ENCODE measurements around the gene FH.
A peak's percentile ranks its signal among the peaks of the same experiment; 100 is the strongest.

The FH gene

GRCh38 chr1:241462391-241462790, 57.2 kb downstream of the FH start:
- ChIA-PET CTCF (interaction anchor here (1.7 kb wide), 1 partner anchor 496 kb away, joined by 5 read pairs; no protein-coding TSS in a partner anchor), POLR2A (no interaction called here)
- H3K4me1 ChIP-seq (ENCODE audit: control insufficient read depth, insufficient read depth, low read length) = peaks cover 11% of the 10 kb centered on the region
- H3K27ac ChIP-seq (ENCODE audit: extremely low read depth, low read depth, low read length) = no peak overlapping the region
- TF ChIP-seq ZNF624 (tag by site-specific recombination; IDR thresholded peaks at IDR 0.05) = no peak
- TF ChIP-seq PRDM6 (tag by site-specific recombination; IDR thresholded peaks at IDR 0.05) = 0 out of 2 replicates have a peak, but pooled peaks have one; percentile 16
- no peak overlapping the region for H3K4me3 ChIP-seq (ENCODE audit: low read depth, low read length)
- no peaks in the 10 kb centered on the region for H3K36me3 ChIP-seq (ENCODE audit: control insufficient read depth in 2 of 2, insufficient read depth in 1 of 2, low read length in 2 of 2)
- no peaks in the 10 kb centered on the region for H3K9me3 ChIP-seq (ENCODE audit: control insufficient read depth, insufficient read depth, low read depth, low read length)

- Histone ChIP-seq H3K9me3 (ENCODE audit: control insufficient read depth, insufficient read depth, low read depth, low read length) (no peaks in the 10 kb centered on the region), H3K4me1 (ENCODE audit: control insufficient read depth, insufficient read depth, low read length) (peaks cover 11% of the 10 kb centered on the region), H3K27ac (ENCODE audit: extremely low read depth, low read depth, low read length) (no peak overlapping the region), H3K4me3 (ENCODE audit: low read depth, low read length) (no peak overlapping the region), H3K36me3 (ENCODE audit: control insufficient read depth in 2 of 2, insufficient read depth in 1 of 2, low read length in 2 of 2) (no peaks in the 10 kb centered on the region)
- POLR2A ChIA-PET = no interaction called here
- CTCF ChIA-PET = interaction anchor here (1.0 kb wide), 1 partner anchor 572 kb away, joined by 5 read pairs; no protein-coding TSS in a partner anchor
- TF ChIP-seq MZF1 (tag by site-specific recombination; IDR thresholded peaks at IDR 0.05; ENCODE audit: borderline replicate concordance) (peak; percentile 90), TCF7L2 (IDR thresholded peaks at IDR 0.05; ENCODE audit: borderline replicate concordance, low read depth, low read length) (no peak), IKZF3 (tag by site-specific recombination; IDR thresholded peaks at IDR 0.05) (peak; percentile 74), PRDM6 (tag by site-specific recombination; IDR thresholded peaks at IDR 0.05) (peak; percentile 76), ZNF174 (tag by site-specific recombination; IDR thresholded peaks at IDR 0.05) (no peak), ZNF354C (tag by site-specific recombination; IDR thresholded peaks at IDR 0.05; ENCODE audit: borderline replicate concordance, low read depth) (no peak), ZFHX2 (tag by site-specific recombination; conservative IDR thresholded peaks at IDR 0.05) (no peak), ZNF768 (tag by site-specific recombination; IDR thresholded peaks at IDR 0.05) (no peak), ZNF488 (tag by site-specific recombination; IDR thresholded peaks at IDR 0.05) (no peak), ZNF777 (tag by site-specific recombination; IDR thresholded peaks at IDR 0.05; ENCODE audit: borderline replicate concordance) (no peak), ZNF184 (tag by site-specific recombination; IDR thresholded peaks at IDR 0.05) (peak; percentile 22; the same call in 1 of the 2 replicates), ZBTB7A (tag by site-specific recombination; IDR thresholded peaks at IDR 0.05; ENCODE audit: low read depth) (no peak), CTCF (tag by site-specific recombination; IDR thresholded peaks at IDR 0.05) (no peak), ZNF366 (tag by site-specific recombination; conservative IDR thresholded peaks at IDR 0.05) (no peak; the same call in none of the 2 replicates), ZNF10 (tag by site-specific recombination; IDR thresholded peaks at IDR 0.05) (peak; percentile 54), HOXD13 (CRISPR knock-in tag; IDR thresholded peaks at IDR 0.05; ENCODE audit: borderline replicate concordance) (no peak), GLI2 (tag by site-specific recombination; IDR thresholded peaks at IDR 0.05; ENCODE audit: borderline replicate concordance, low read depth) (peak; percentile 97), BCL11A (tag by site-specific recombination; IDR thresholded peaks at IDR 0.05; ENCODE audit: low read depth) (peak; percentile 76; the same call in 1 of the 2 replicates), ZNF843 (tag by site-specific recombination; IDR thresholded peaks at IDR 0.05) (peak; percentile 97), ELK4 (IDR thresholded peaks at IDR 0.05; ENCODE audit: borderline replicate concordance, low read depth, low read length) (no peak), ZNF660 (tag by site-specific recombination; IDR thresholded peaks at IDR 0.05) (no peak), ZNF211 (tag by site-specific recombination; IDR thresholded peaks at IDR 0.05; ENCODE audit: low read depth) (no peak), ZNF76 (tag by site-specific recombination; IDR thresholded peaks at IDR 0.05; ENCODE audit: borderline replicate concordance, low read depth) (no peak), ZNF416 (tag by site-specific recombination; IDR thresholded peaks at IDR 0.05) (no peak)
Measured at GRCh38 chr1:241460098-241460873, 59.3 kb downstream of the FH start.

Data from HEK293 (cell line).